Brain microvascular endothelial cell (primary cell): ENCODE measurements around the gene AKR1C2.
"Not testable (repeated sequence)": the region's sequence is repeated elsewhere in the genome, so short reads cannot be mapped to it uniquely, and the experiment has no call there.

Source experiments
- DNase-seq: peaks from one replicate; pipeline ENCODE4 v3.0.0-alpha.2; 2020
- H3K27ac ChIP-seq: fragments of 250-450 bp; sonication (Bioruptor Pico); 2 replicates; pipeline ENCODE4 v1.5.1; 2020; ENCODE audit warnings: mild to moderate bottlenecking, moderate library complexity
- H3K27me3 ChIP-seq: fragments of 250-450 bp; sonication (Bioruptor Pico); replicated peaks from 2 replicates; pipeline ENCODE4 v1.5.1; 2020; ENCODE audit warnings: mild to moderate bottlenecking
- H3K36me3 ChIP-seq: fragments of 250-450 bp; sonication (Bioruptor Pico); replicated peaks from 2 replicates; pipeline ENCODE4 v1.5.1; 2020; ENCODE audit warnings: mild to moderate bottlenecking
- H3K4me3 ChIP-seq: 2 replicates; pipeline ENCODE4 v1.5.1; 2011; ENCODE audit warnings: low read depth, mild to moderate bottlenecking, control low read depth, low read length, moderate library complexity
- CTCF ChIP-seq: IDR thresholded peaks from 2 replicates; pipeline ENCODE4 v1.5.1; 2011; ENCODE audit warnings: low read depth, mild to moderate bottlenecking, moderate library complexity, low read length, control low read depth, inconsistent platforms; ENCODE audit errors: missing control alignments
- in situ Hi-C: cut with HindIII; loops from 2 replicates; pipeline ENCODE4 v1.10.0; 2017; ENCODE audit warnings: low sequenced_read_pairs, low pct_ligation_motif_present

AKR1C2 gene

GRCh38 chr10:4962876-4963814 lies 40.5 kb downstream of the AKR1C2 start, which contains the start of gene AKR1C1:
Gene AKR1C1 (plus strand): TSS chr10:4963415. CDS start chr10:4963445, 30 bp downstream.
- not testable (repeated sequence) for H3K4me3 ChIP-seq, H3K27me3 ChIP-seq

GRCh38 chr10:4962308-4962707 lies 41.3 kb downstream of the AKR1C2 start:
- H3K27ac ChIP-seq, H3K4me3 ChIP-seq, H3K36me3 ChIP-seq, in situ Hi-C loops, H3K27me3 ChIP-seq, DNase-seq: not testable (repeated sequence)

More at GRCh38 chr10:4962876-4963814, 40.5 kb downstream of the AKR1C2 start, which contains the start of gene AKR1C1:
- H3K27ac ChIP-seq, H3K36me3 ChIP-seq, in situ Hi-C loops, DNase-seq: not testable (repeated sequence)

GRCh38 chr10:4961558-4961957 lies 42.1 kb downstream of the AKR1C2 start:
- H3K27me3 ChIP-seq, H3K4me3 ChIP-seq, in situ Hi-C loops, DNase-seq, H3K36me3 ChIP-seq, H3K27ac ChIP-seq: not testable (repeated sequence)

- H3K27me3 ChIP-seq, H3K4me3 ChIP-seq, DNase-seq, in situ Hi-C loops, H3K27ac ChIP-seq, H3K36me3 ChIP-seq: not testable (repeated sequence)
Measured at GRCh38 chr10:4956955-4957645, 46.6 kb downstream of the AKR1C2 start.

- H3K27me3 ChIP-seq, H3K27ac ChIP-seq, in situ Hi-C loops, H3K4me3 ChIP-seq, H3K36me3 ChIP-seq, DNase-seq: not testable (repeated sequence)
Measured at GRCh38 chr10:4956088-4956487, 47.6 kb downstream of the AKR1C2 start.

GRCh38 chr10:4953405-4953804 lies 50.3 kb downstream of the AKR1C2 start:
- H3K27me3 ChIP-seq, result no peaks in the 10 kb centered on the region
- H3K27ac ChIP-seq, result no peak overlapping the region
- in situ Hi-C loops, result no loop called here
- no peak for DNase-seq
- TF ChIP-seq CTCF, result no peak
- H3K4me3 ChIP-seq, result no peak overlapping the region
- no peaks in the 10 kb centered on the region for H3K36me3 ChIP-seq

GRCh38 chr10:4951512-4952162 lies 52.0 kb downstream of the AKR1C2 start:
- in situ Hi-C loops, H3K4me3 ChIP-seq, H3K27ac ChIP-seq, H3K36me3 ChIP-seq, DNase-seq, H3K27me3 ChIP-seq: not testable (repeated sequence)

- peak overlapping the region; percentile 22 for H3K27ac ChIP-seq
- H3K27me3 ChIP-seq, result no peaks in the 10 kb centered on the region
- TF ChIP-seq CTCF, result no peak
- DNase-seq, result peak; percentile 70
- H3K4me3 ChIP-seq, result no peak overlapping the region
- in situ Hi-C loops, result no loop called here
- H3K36me3 ChIP-seq, result no peaks in the 10 kb centered on the region
Measured at GRCh38 chr10:4947635-4948596, 55.7 kb downstream of the AKR1C2 start.
